Aorta (tissue), 5 donors: Measurements from ENCODE around the gene TCF20. TPM values are rescaled to one million over a fixed set of nuclear protein-coding genes. Genes with fewer than 3 reads are reported as not detected.

Experiments
- ATAC-seq: fragments of 200-7000 bp; cut with Tn5 transposase; one replicate; pipeline ENCODE4 v1.9.1; 2022; ENCODE audit warnings: moderate library complexity; ENCODE audit not compliant: low FRiP score
- DNase-seq, 2 donors: peaks; one replicate each; pipeline ENCODE4 v3.0.0-alpha.2; 2020
- H3K27ac ChIP-seq, 2 donors: one replicate each; pipeline ENCODE4 v1.5.1; 2013; ENCODE audit warnings: low read length in 2 of 2, mild to moderate bottlenecking in 2 of 2, moderate library complexity in 2 of 2, control low read depth in 1 of 2, inconsistent platforms in 1 of 2, low read depth in 1 of 2
- H3K27me3 ChIP-seq, 2 donors: one replicate each; pipeline ENCODE4 v1.6.1; 2013; ENCODE audit warnings: control low read depth in 1 of 2, low read length in 1 of 2, mild to moderate bottlenecking in 1 of 2, moderate library complexity in 1 of 2; ENCODE audit not compliant: insufficient read depth in 2 of 2, control insufficient read depth in 1 of 2
- H3K36me3 ChIP-seq, 2 donors: one replicate each; pipeline ENCODE4 v1.6.1; 2013; ENCODE audit warnings: control low read depth in 1 of 2, low read length in 1 of 2, mild to moderate bottlenecking in 1 of 2; ENCODE audit not compliant: insufficient read depth in 2 of 2, control insufficient read depth in 1 of 2
- H3K4me1 ChIP-seq, 2 donors: one replicate each; pipeline ENCODE4 v1.6.1; 2013; ENCODE audit warnings: low read length in 2 of 2, control low read depth in 1 of 2, mild to moderate bottlenecking in 1 of 2, moderate library complexity in 1 of 2; ENCODE audit not compliant: insufficient read depth in 2 of 2, control insufficient read depth in 1 of 2
- H3K4me3 ChIP-seq, 2 donors: one replicate each; pipeline ENCODE4 v1.5.1; 2013; ENCODE audit warnings: low read length in 2 of 2, control low read depth in 1 of 2, mild to moderate bottlenecking in 1 of 2
- H3K9me3 ChIP-seq: one replicate; pipeline ENCODE4 v1.6.1; 2013; ENCODE audit warnings: mild to moderate bottlenecking, low read length; ENCODE audit not compliant: control insufficient read depth
- WGBS, 2 donors: extraction: QIAGEN DNeasy Blood & Tissue Kit; methylation state at CpG; one replicate each; pipeline ENCODE4 v1.1.7; 2013; 5-methylcytosine and 5-hydroxymethylcytosine counted together
- intact Hi-C, 2 donors: fragments of 100-400 bp; cut with DNase I; formaldehyde crosslinking; loops; one replicate each; pipeline versions ENCODE4 v1.14.2 to v1.15.0; 2022
- polyA plus RNA-seq, 2 donors: library from polyadenylated mRNA; stranded (reverse); fragments of 200-250 nt; gene quantifications; one replicate each; pipeline ENCODE4 v1.2.3, GENCODE V29; 2013
- total RNA-seq, 2 donors: library from RNA; stranded (reverse); fragmentation: NEBNext Ultra II Directional; extraction: Animal tissue kit (Norgen Biotek cat#: 25700); gene quantifications; one replicate each; pipeline ENCODE4 v1.2.1, GENCODE V29; 2021
- donor health status: healthy with polysubstance abuse.
- donor health status: Bipolar disorder and iron deficiency.
- donor health status: DM: no; HTN: no; CAD: no.
- donor health status: DM: no; HTN: no; CAD: no.
- donor health status: DM: yes; HTN: yes; CAD: no.

TCF20 gene
- total and polyA plus RNA-seq, 4 donors, result 6.1 to 42.9 (median 18.4) TPM

GRCh38 chr22:42271906-42272305 lies 1.5 kb upstream of the TCF20 start:
- no peak for DNase-seq
- Histone ChIP-seq H3K36me3 (no peaks in the 10 kb centered on the region), H3K4me3 (no peak overlapping the region), H3K9me3 (no peaks in the 10 kb centered on the region), H3K4me1 (no peaks in the 10 kb centered on the region), H3K27me3 (no peaks in the 10 kb centered on the region), H3K27ac (no peak overlapping the region)
- WGBS, 2 donors, result 85 to 92% methylated on average over 2 of the region's 2 CpGs
- intact Hi-C loops, result loop anchor here in 1 of 2 donors (5.0 to 10.0 kb wide), 3 partner anchors 93 to 177 kb away; partner anchors contain the start of gene NDUFA6
- ATAC-seq, result no peak

GRCh38 chr22:42271191-42271813 lies 849 bp upstream of the TCF20 start:
- intact Hi-C loops, result loop anchor here in 1 of 2 donors (5.0 to 10.0 kb wide), 3 partner anchors 93 to 177 kb away; partner anchors contain the start of gene NDUFA6
- Histone ChIP-seq H3K36me3 (no peaks in the 10 kb centered on the region), H3K27me3 (no peaks in the 10 kb centered on the region), H3K9me3 (no peaks in the 10 kb centered on the region), H3K4me3 (no peak overlapping the region), H3K4me1 (no peaks in the 10 kb centered on the region), H3K27ac (no peak overlapping the region)
- 82 to 83% methylated on average over 20 of the region's 20 CpGs for WGBS, 2 donors
- DNase-seq, result no peak
- ATAC-seq, result no peak

DNA sequence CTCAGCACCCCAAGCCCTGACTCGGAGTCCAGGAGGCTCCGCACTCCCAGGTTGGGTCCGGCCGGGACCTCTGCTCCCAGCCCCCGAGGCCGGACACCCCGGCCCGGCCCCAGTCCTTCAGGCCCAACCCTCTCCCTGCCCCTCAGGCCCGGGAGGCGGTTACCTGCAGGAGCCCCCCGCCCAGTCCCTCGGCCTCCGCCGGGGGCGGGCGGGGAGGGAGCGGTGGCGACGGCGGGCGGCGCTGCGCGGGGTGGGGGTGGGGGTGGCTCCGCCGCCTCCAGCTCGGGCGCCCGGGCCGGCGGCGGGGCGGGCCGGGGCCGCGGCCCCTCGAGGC lies 310 bp downstream of the TCF20 start:
- ATAC-seq (peak; percentile 53), DNase-seq (peak in 1 of 2 donors; percentile 79)
- Histone ChIP-seq H3K4me3 (peak overlapping the region; percentile 92 to 95), H3K4me1 (no peaks in the 10 kb centered on the region), H3K36me3 (no peaks in the 10 kb centered on the region), H3K9me3 (no peaks in the 10 kb centered on the region), H3K27me3 (no peaks in the 10 kb centered on the region), H3K27ac (peak overlapping the region in 1 of 2 donors; percentile 26)
- WGBS, 2 donors, result 1 to 3% methylated on average over 10 to 37 of the region's 37 CpGs
- intact Hi-C loops, result loop anchor here in 1 of 2 donors (5.0 to 10.0 kb wide), 3 partner anchors 95 to 175 kb away; partner anchors contain the start of gene NDUFA6

DNA sequence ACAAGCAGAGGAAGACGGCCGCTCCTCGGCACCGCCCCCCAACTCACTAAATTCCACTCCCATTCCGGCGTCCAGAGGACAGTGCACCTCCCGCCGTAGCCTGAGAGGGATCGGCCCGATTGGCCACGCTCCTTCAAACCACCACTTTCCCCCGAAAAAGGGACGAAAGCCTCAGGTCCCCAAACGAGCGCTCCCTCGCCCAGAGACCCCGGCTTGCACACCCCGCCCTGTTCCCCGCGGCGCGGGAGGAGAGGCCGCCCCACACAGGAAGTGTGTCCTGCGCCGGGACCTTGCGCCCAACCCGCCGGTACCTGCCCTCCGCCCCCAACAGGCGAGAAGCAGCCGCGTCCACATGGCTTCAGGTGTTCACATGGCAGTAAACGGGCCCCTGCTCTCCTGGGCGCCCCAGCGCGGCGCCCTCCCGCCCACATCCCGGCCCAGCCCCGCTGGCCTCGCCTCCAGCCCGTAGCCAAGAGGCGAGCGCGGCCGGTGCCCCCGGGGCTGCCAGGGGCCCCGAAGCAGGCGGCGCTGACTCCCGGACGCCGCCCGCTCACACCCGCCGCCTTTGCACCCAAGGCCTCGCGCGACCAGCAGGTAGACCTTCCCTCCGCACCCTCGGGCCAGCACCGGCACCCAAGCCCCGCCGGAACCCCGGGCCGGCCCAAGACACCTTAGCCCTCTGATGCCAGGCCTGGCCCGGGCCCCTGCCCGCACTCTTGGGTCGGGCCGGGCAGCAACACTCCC lies 849 bp downstream of the TCF20 start:
- peak; percentile 69 to 81 for DNase-seq
- H3K4me3 ChIP-seq, result peak overlapping the region; percentile 92 to 95
- H3K27ac ChIP-seq, result peak overlapping the region in 1 of 2 donors; percentile 26
- H3K27me3 ChIP-seq, result no peaks in the 10 kb centered on the region
- 0% methylated on average over 56 to 70 of the region's 70 CpGs for WGBS, 2 donors
- H3K4me1 ChIP-seq, result no peaks in the 10 kb centered on the region
- no peaks in the 10 kb centered on the region for H3K9me3 ChIP-seq
- intact Hi-C loops, result loop anchor here (5.0 to 10.0 kb wide), 4 partner anchors 95 to 175 kb away; partner anchors contain the start of genes NDUFA6 (in 1 of the 2) and NFAM1 (in 1 of the 2)
- no peaks in the 10 kb centered on the region for H3K36me3 ChIP-seq
- peak; percentile 56 for ATAC-seq

DNA sequence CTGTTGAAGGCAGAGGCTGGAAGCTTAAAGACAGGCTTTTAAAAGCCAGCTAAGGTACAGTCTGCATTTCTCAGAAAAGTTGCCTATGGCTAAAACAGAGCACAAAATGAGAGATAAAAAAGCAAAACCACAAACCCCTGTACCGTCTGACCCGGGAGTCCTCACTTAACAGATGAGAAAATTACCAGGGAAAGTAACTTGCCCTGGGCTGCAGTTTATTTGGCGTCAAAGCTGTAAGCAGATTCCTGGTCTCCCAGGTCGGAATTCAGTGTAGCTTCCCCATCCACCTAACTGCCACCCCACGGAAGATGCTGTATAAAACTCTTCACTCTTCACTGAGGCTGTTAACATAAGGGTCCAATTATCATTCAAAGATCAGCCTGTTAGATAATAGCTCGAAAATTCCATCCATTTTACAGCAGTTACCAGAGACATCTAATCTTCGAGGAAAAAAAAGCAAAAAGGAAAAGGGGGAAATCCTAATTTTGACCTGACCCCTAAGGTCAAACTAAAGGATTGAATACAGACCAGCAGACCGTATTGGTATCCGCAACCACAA lies 1.5 kb downstream of the TCF20 start:
- 19 to 23% methylated on average over 9 of the region's 9 CpGs for WGBS, 2 donors
- intact Hi-C loops, result loop anchor here in 1 of 2 donors (10.0 kb wide), 1 partner anchor 166 kb away; the partner anchor contains the start of gene NFAM1
- DNase-seq, result no peak
- ATAC-seq, result no peak
- Histone ChIP-seq H3K27me3 (no peaks in the 10 kb centered on the region), H3K27ac (no peak overlapping the region), H3K36me3 (no peaks in the 10 kb centered on the region), H3K9me3 (no peaks in the 10 kb centered on the region), H3K4me3 (peak overlapping the region in 1 of 2 donors; percentile 92), H3K4me1 (no peaks in the 10 kb centered on the region)

DNA sequence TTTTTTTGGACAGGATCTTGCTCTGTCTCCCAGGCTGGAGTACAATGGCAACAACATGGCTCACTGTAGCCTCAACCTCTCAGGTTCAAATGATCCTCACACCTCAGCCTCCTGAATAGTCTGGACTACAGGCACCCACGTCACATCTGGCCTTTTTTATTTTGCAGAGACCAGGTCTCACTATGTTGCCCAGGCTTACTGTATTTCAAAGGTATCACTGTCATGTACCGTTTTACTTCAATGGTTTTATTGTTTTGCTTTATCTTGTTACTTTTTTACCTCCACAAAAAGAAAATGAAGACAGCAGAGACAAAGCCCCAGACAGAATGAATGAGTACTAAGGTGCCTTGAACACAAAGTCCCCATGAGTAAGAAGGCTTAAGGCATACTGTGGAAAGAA lies 5.1 kb downstream of the TCF20 start:
- ATAC-seq (no peak), DNase-seq (no peak)
- H3K4me1 ChIP-seq, result no peaks in the 10 kb centered on the region
- H3K9me3 ChIP-seq, result no peaks in the 10 kb centered on the region
- intact Hi-C loops, result loop anchor here in 1 of 2 donors (10.0 kb wide), 1 partner anchor 169 kb away; the partner anchor contains the start of gene NFAM1
- H3K27me3 ChIP-seq, result no peaks in the 10 kb centered on the region
- WGBS, 2 donors, result 79 to 85% methylated on average over 2 of the region's 2 CpGs
- H3K4me3 ChIP-seq, result no peak overlapping the region
- H3K27ac ChIP-seq, result no peak overlapping the region
- H3K36me3 ChIP-seq, result no peaks in the 10 kb centered on the region

GRCh38 chr22:42263944-42264343 lies 6.5 kb downstream of the TCF20 start:
- no peaks in the 10 kb centered on the region for H3K27me3 ChIP-seq
- no peaks in the 10 kb centered on the region for H3K9me3 ChIP-seq
- no peak overlapping the region for H3K27ac ChIP-seq
- no peaks in the 10 kb centered on the region for H3K36me3 ChIP-seq
- 88 to 89% methylated on average over 5 of the region's 5 CpGs for WGBS, 2 donors
- ATAC-seq (no peak), DNase-seq (no peak)
- no peak overlapping the region for H3K4me3 ChIP-seq
- intact Hi-C loops, result loop anchor here in 1 of 2 donors (10.0 kb wide), 1 partner anchor 171 kb away; the partner anchor contains the start of gene NFAM1
- no peaks in the 10 kb centered on the region for H3K4me1 ChIP-seq

- 76 to 77% methylated on average over 4 of the region's 4 CpGs for WGBS, 2 donors
- H3K9me3 ChIP-seq, result no peaks in the 10 kb centered on the region
- no peaks in the 10 kb centered on the region for H3K4me1 ChIP-seq
- H3K27ac ChIP-seq, result no peak overlapping the region
- no peaks in the 10 kb centered on the region for H3K36me3 ChIP-seq
- DNase-seq (no peak), ATAC-seq (no peak)
- no peaks in the 10 kb centered on the region for H3K27me3 ChIP-seq
- intact Hi-C loops, result loop anchor here in 1 of 2 donors (10.0 kb wide), 1 partner anchor 172 kb away; the partner anchor contains the start of gene NFAM1
- no peak overlapping the region for H3K4me3 ChIP-seq
Observed at GRCh38 chr22:42262964-42263363, 7.5 kb downstream of the TCF20 start.
